HCT116 (cell line): ENCODE measurements around the gene CACNB3. TPM values are rescaled to one million over a fixed set of nuclear protein-coding genes. Genes with fewer than 3 reads are reported as not detected.

Experiments
- ATAC-seq: fragments of 200-7000 bp; cut with Tn5 transposase; 2 replicates; pipeline ENCODE4 v1.9.1; 2020; ENCODE audit warnings: mild to moderate bottlenecking, moderate library complexity
- BruUV-seq: library from RNA; stranded (reverse); fragments of 400-500 nt; replicated peaks from 2 replicates; lab custom pipeline; 2021; lab: Mats Ljungman, UMichigan
- CTCF ChIA-PET: fragments of 300-600 bp; sonication (Branson Sonifier 250); formaldehyde crosslinking; loops from one replicate; lab custom pipeline; 2021; ENCODE audit warnings: antibody characterized with exemption; lab: Charles Lee
- POLR2A ChIA-PET: fragments of 300-600, 350-600 bp; sonication (Branson Sonifier 250); formaldehyde crosslinking; loops from one replicate; lab custom pipeline; 2021; ENCODE audit warnings: antibody characterized with exemption; lab: Charles Lee
- RAD21 ChIA-PET, 2 experiments: fragments of 300-600 bp; sonication (Branson Sonifier 250); formaldehyde crosslinking; loops; one replicate each; lab custom pipeline; 2023; ENCODE audit warnings: low total read pairs in 2 of 2; ENCODE audit not compliant: uncharacterized antibody in 2 of 2, unreplicated experiment in 2 of 2, low non-redundant PET in 1 of 2; lab: Charles Lee
- DNase-seq: peaks from one replicate; pipeline ENCODE4 v3.0.0-alpha.2; 2010; ENCODE audit warnings: low read depth, low spot score
- H2AFZ ChIP-seq: fragments of 200-600 bp; shearing (Covaris generic), sonication (generic); 2 replicates; pipeline ENCODE4 v1.6.1; 2017; ENCODE audit warnings: low read depth, mixed run types, mixed read lengths, antibody characterized with exemption, low read length; ENCODE audit not compliant: poor library complexity, severe bottlenecking
- H3K27ac ChIP-seq: 2 replicates; pipeline ENCODE4 v1.5.1; 2012; ENCODE audit warnings: low read depth, low read length
- H3K27me3 ChIP-seq: fragments of 200-600 bp; sonication (generic); 2 replicates; pipeline ENCODE4 v1.6.1; 2016; ENCODE audit warnings: mixed run types, low read length, mixed read lengths; ENCODE audit not compliant: insufficient read depth
- H3K36me3 ChIP-seq, 2 experiments: fragments of 200-500 bp in 1 of 2; fragments of 200-600 bp in 1 of 2; sonication (Bioruptor generic) in 1 of 2; sonication (generic) in 1 of 2; 2 replicates each; pipeline versions ENCODE4 v1.5.1 to v1.6.1; 2014 to 2016; ENCODE audit warnings: low read length in 2 of 2, inconsistent platforms in 1 of 2, mixed read lengths in 1 of 2, mixed run types in 1 of 2; ENCODE audit not compliant: insufficient read depth in 2 of 2, control insufficient read depth in 1 of 2
- H3K4me1 ChIP-seq, 2 experiments: fragments of 200-600 bp in 1 of 2; sonication (generic) in 1 of 2; 2 replicates each; pipeline versions ENCODE4 v1.5.1 to v1.6.1; 2012 to 2017; ENCODE audit warnings: low read length in 2 of 2, inconsistent platforms in 1 of 2, mild to moderate bottlenecking in 1 of 2, mixed read lengths in 1 of 2, mixed run types in 1 of 2, moderate library complexity in 1 of 2; ENCODE audit not compliant: insufficient read depth in 2 of 2, control insufficient read depth in 1 of 2
- H3K4me2 ChIP-seq: fragments of 200-600 bp; sonication (generic); 2 replicates; pipeline ENCODE4 v1.6.1; 2017; ENCODE audit warnings: mixed run types, low read length, mixed read lengths
- H3K4me3 ChIP-seq, 2 experiments: fragments of 200-600 bp in 1 of 2; sonication (generic) in 1 of 2; replicated peaks in 1 of 2; 2 replicates each; pipeline ENCODE4 v1.5.1; 2011 to 2016; ENCODE audit warnings: low read length in 2 of 2, control low read depth in 1 of 2, low read depth in 1 of 2, mild to moderate bottlenecking in 1 of 2, mixed read lengths in 1 of 2, mixed run types in 1 of 2
- H3K79me2 ChIP-seq: fragments of 200-600 bp; sonication (generic); 2 replicates; pipeline ENCODE4 v1.6.1; 2017; ENCODE audit warnings: mild to moderate bottlenecking, mixed run types, low read length, moderate library complexity, mixed read lengths; ENCODE audit not compliant: insufficient read depth
- H3K9ac ChIP-seq: fragments of 200-600 bp; sonication (generic); 2 replicates; pipeline ENCODE4 v1.6.1; 2016; ENCODE audit warnings: low read length, mixed read lengths
- H3K9me2 ChIP-seq: fragments of 200-600 bp; sonication (generic), shearing (Covaris generic); 2 replicates; pipeline ENCODE4 v1.6.1; 2017; ENCODE audit warnings: mixed run types, mild to moderate bottlenecking, moderate library complexity; ENCODE audit not compliant: insufficient read depth
- H3K9me3 ChIP-seq, 2 experiments: fragments of 200-500 bp in 1 of 2; fragments of 200-600 bp in 1 of 2; sonication (Bioruptor generic) in 1 of 2; sonication (generic) in 1 of 2; 2 replicates each; pipeline ENCODE4 v1.6.1; 2014 to 2017; ENCODE audit warnings: low read length in 2 of 2, mixed read lengths in 2 of 2, inconsistent platforms in 1 of 2, low read depth in 1 of 2, mild to moderate bottlenecking in 1 of 2, mixed run types in 1 of 2, moderate library complexity in 1 of 2; ENCODE audit not compliant: control insufficient read depth in 1 of 2, insufficient read depth in 1 of 2
- H4K20me1 ChIP-seq: fragments of 200-600 bp; sonication (generic), shearing (Covaris generic); 2 replicates; pipeline ENCODE4 v1.6.1; 2017; ENCODE audit warnings: mixed run types, mild to moderate bottlenecking, moderate library complexity; ENCODE audit not compliant: insufficient read depth
- ATF3 ChIP-seq: IDR thresholded peaks from 2 replicates; pipeline ENCODE4 v1.6.1; 2012
- CBX3 ChIP-seq: IDR thresholded peaks from 2 replicates; pipeline ENCODE4 v1.6.1; 2012; ENCODE audit warnings: low read depth
- CEBPB ChIP-seq: IDR thresholded peaks from 2 replicates; pipeline ENCODE4 v1.6.1; 2012; ENCODE audit warnings: low read depth
- ELF1 ChIP-seq: IDR thresholded peaks from 2 replicates; pipeline ENCODE4 v1.6.1; 2012; ENCODE audit warnings: low read depth, borderline replicate concordance
- EZH2 ChIP-seq: fragments of 200-600 bp; sonication (generic); IDR thresholded peaks from 2 replicates; pipeline ENCODE4 v1.6.1; 2017; ENCODE audit warnings: antibody characterized with exemption, mixed run types
- EZH2phosphoT487 ChIP-seq: fragments of 200-600 bp; IDR thresholded peaks from 2 replicates; pipeline ENCODE4 v1.6.1; 2018; ENCODE audit warnings: antibody characterized with exemption, borderline replicate concordance
- JUND ChIP-seq: IDR thresholded peaks from 2 replicates; pipeline ENCODE4 v1.6.1; 2012
- POLR2A ChIP-seq: IDR thresholded peaks from 2 replicates; pipeline ENCODE4 v1.7.0; 2011; ENCODE audit warnings: borderline replicate concordance; ENCODE audit not compliant: insufficient read depth, insufficient read length; ENCODE audit errors: extremely low read depth
- POLR2AphosphoS5 ChIP-seq: IDR thresholded peaks from 2 replicates; pipeline ENCODE4 v1.6.1; 2011; ENCODE audit warnings: mild to moderate bottlenecking, low read depth, low read length, moderate library complexity
- REST ChIP-seq: IDR thresholded peaks from 2 replicates; pipeline ENCODE4 v1.6.1; 2012; ENCODE audit warnings: low read depth
- SP1 ChIP-seq: IDR thresholded peaks from 2 replicates; pipeline ENCODE4 v1.6.1; 2012; ENCODE audit warnings: low read depth
- TCF7L2 ChIP-seq: IDR thresholded peaks from 2 replicates; pipeline ENCODE4 v1.7.0; 2011; ENCODE audit warnings: borderline replicate concordance, inconsistent platforms; ENCODE audit not compliant: insufficient read depth, insufficient read length; ENCODE audit errors: extremely low read depth
- YY1 ChIP-seq: IDR thresholded peaks from 2 replicates; pipeline ENCODE4 v1.6.1; 2011; ENCODE audit warnings: low read length, low read depth, moderate library complexity, mild to moderate bottlenecking; ENCODE audit not compliant: insufficient replicate concordance; ENCODE audit errors: extremely low read depth
- ZBTB33 ChIP-seq: IDR thresholded peaks from 2 replicates; pipeline ENCODE4 v1.6.1; 2011; ENCODE audit warnings: mild to moderate bottlenecking, low read length, moderate library complexity; ENCODE audit not compliant: insufficient replicate concordance; ENCODE audit errors: extremely low read depth
- ZFX ChIP-seq: fragments of 450-650 bp; IDR thresholded peaks from 2 replicates; pipeline ENCODE4 v1.6.1; 2017
- intact Hi-C: fragments of 100-400 bp; cut with micrococcal nuclease; formaldehyde crosslinking; loops from 2 replicates; pipeline ENCODE4 v1.10.0; 2022
- total RNA-seq: library from RNA; stranded (reverse); gene quantifications from one replicate; pipeline ENCODE4 v1.2.1, GENCODE V29; 2021; ENCODE audit not compliant: unreplicated experiment
- TF ChIP-seq, protein P1 (sequence below), 3 experiments: fragments of 200-600 bp in 1 of 3; sonication (generic) in 1 of 3; IDR thresholded peaks in 2 of 3; conservative IDR thresholded peaks in 1 of 3; 2 replicates each; pipeline ENCODE4 v1.5.1; 2012 to 2017; ENCODE audit warnings: low read depth in 2 of 3, low read length in 2 of 3, antibody characterized with exemption in 1 of 3, borderline replicate concordance in 1 of 3, control low read depth in 1 of 3, mild to moderate bottlenecking in 1 of 3, mixed read lengths in 1 of 3, mixed run types in 1 of 3, moderate library complexity in 1 of 3; ENCODE audit not compliant: insufficient read depth in 1 of 3

The CACNB3 gene
- total RNA-seq, 1 experiment from 2014 or later, result 22.0 TPM

DNA sequence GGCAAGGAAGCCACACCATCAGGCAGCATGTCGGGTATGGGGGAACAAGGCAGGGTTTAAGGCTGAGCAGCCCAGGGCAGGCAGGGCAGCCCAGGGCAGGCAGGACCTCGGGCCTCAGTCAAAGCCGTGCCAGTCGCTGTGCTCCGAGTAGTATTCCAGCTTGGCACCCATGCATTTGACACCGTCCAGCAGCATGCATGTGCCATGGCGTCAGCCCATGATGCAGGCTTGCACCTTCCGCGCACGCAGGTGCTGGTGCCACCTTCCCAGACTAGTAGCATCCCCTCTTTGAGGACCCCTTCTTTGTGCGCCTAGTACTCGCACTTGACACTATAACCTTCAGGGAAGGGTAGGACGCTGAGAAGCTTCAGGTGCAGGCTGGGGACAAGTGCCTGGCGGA, 17.8 kb upstream of the CACNB3 start:
- no peak for TF ChIP-seq ELF1
- no peak for TF ChIP-seq POLR2AphosphoS5
- TF ChIP-seq POLR2A, result no peak
- TF ChIP-seq CEBPB, result no peak
- no peak for TF ChIP-seq REST
- TF ChIP-seq EZH2, result no peak
- TF ChIP-seq YY1, result no peak
- TF ChIP-seq TCF7L2, result no peak
- TF ChIP-seq JUND, result no peak
- no peak for TF ChIP-seq EZH2phosphoT487
- no peak for TF ChIP-seq ZBTB33
- no peak for TF ChIP-seq SP1
- TF ChIP-seq, protein P1, sequence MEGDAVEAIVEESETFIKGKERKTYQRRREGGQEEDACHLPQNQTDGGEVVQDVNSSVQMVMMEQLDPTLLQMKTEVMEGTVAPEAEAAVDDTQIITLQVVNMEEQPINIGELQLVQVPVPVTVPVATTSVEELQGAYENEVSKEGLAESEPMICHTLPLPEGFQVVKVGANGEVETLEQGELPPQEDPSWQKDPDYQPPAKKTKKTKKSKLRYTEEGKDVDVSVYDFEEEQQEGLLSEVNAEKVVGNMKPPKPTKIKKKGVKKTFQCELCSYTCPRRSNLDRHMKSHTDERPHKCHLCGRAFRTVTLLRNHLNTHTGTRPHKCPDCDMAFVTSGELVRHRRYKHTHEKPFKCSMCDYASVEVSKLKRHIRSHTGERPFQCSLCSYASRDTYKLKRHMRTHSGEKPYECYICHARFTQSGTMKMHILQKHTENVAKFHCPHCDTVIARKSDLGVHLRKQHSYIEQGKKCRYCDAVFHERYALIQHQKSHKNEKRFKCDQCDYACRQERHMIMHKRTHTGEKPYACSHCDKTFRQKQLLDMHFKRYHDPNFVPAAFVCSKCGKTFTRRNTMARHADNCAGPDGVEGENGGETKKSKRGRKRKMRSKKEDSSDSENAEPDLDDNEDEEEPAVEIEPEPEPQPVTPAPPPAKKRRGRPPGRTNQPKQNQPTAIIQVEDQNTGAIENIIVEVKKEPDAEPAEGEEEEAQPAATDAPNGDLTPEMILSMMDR (IDR thresholded peaks at IDR 0.05 in 2 of 3, conservative IDR thresholded peaks at IDR 0.05 in 1 of 3; ENCODE audit: borderline replicate concordance in 1 of 3, insufficient read depth in 1 of 3, low read depth in 2 of 3, low read length in 2 of 3), result no peak
- TF ChIP-seq ATF3, result no peak
- no peak for TF ChIP-seq CBX3
- TF ChIP-seq ZFX, result no peak
- intact Hi-C loops, result no loop called here
- ChIA-PET RAD21 (no interaction called here), POLR2A (no interaction called here), CTCF (no interaction called here)
- H3K36me3 ChIP-seq, result no peaks in the 10 kb centered on the region
- no peaks in the 10 kb centered on the region for H3K27me3 ChIP-seq
- H3K27ac ChIP-seq, result no peak overlapping the region
- no peaks in the 10 kb centered on the region for H3K9me2 ChIP-seq
- DNase-seq (no peak), ATAC-seq (no peak)
- no peak overlapping the region for H2AFZ ChIP-seq
- H3K4me3 ChIP-seq, result no peak overlapping the region
- no TSS peak for BruUV-seq
- no peak overlapping the region for H3K4me2 ChIP-seq
- H3K4me1 ChIP-seq, result peaks cover 4 to 9% of the 10 kb centered on the region in 2 experiments; a peak in 3 of 4 replicates
- no peak overlapping the region for H3K9ac ChIP-seq
- H3K9me3 ChIP-seq, result no peaks in the 10 kb centered on the region
- no peaks in the 10 kb centered on the region for H4K20me1 ChIP-seq
- H3K79me2 ChIP-seq, result no peaks in the 10 kb centered on the region
